GM12864 (cell line): ENCODE data around the gene APLP1.

Experiments used
- DNase-seq: peaks from one replicate; pipeline ENCODE4 v3.0.0-alpha.2; 2011; ENCODE audit warnings: low read depth
- H3K4me3 ChIP-seq: 2 replicates; pipeline ENCODE4 v1.5.1; 2011; ENCODE audit warnings: mild to moderate bottlenecking, low read depth, low read length, control low read depth
- TF ChIP-seq, protein P1 (sequence below): IDR thresholded peaks from 2 replicates; pipeline ENCODE4 v1.5.1; 2011; ENCODE audit warnings: low read depth, mild to moderate bottlenecking, moderate library complexity, low read length, control low read depth, inconsistent platforms; ENCODE audit errors: missing control alignments

APLP1 gene

DNA sequence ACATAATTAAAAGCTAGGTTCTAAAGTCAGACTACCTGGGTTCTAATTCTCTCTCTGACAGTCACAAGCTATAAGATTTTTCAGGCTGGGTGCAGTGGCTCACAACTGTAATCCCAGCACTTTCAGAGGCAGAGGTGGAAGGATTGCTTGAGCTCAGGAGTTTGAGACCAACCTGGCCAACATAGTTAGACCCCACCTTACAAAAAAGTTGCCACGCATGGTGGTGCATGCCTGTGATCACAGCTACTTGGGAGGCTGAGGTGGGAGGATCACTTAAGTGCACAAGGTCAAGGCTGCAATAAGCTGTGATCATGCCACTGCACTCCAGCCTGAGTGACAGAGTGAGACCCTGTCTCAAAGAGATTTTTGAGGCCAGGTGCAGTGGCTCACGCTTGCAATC, 26.0 kb downstream of the APLP1 start:
- H3K4me3 ChIP-seq = no peak overlapping the region
- TF ChIP-seq, protein P1, sequence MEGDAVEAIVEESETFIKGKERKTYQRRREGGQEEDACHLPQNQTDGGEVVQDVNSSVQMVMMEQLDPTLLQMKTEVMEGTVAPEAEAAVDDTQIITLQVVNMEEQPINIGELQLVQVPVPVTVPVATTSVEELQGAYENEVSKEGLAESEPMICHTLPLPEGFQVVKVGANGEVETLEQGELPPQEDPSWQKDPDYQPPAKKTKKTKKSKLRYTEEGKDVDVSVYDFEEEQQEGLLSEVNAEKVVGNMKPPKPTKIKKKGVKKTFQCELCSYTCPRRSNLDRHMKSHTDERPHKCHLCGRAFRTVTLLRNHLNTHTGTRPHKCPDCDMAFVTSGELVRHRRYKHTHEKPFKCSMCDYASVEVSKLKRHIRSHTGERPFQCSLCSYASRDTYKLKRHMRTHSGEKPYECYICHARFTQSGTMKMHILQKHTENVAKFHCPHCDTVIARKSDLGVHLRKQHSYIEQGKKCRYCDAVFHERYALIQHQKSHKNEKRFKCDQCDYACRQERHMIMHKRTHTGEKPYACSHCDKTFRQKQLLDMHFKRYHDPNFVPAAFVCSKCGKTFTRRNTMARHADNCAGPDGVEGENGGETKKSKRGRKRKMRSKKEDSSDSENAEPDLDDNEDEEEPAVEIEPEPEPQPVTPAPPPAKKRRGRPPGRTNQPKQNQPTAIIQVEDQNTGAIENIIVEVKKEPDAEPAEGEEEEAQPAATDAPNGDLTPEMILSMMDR = no peak
- no peak for DNase-seq

DNA sequence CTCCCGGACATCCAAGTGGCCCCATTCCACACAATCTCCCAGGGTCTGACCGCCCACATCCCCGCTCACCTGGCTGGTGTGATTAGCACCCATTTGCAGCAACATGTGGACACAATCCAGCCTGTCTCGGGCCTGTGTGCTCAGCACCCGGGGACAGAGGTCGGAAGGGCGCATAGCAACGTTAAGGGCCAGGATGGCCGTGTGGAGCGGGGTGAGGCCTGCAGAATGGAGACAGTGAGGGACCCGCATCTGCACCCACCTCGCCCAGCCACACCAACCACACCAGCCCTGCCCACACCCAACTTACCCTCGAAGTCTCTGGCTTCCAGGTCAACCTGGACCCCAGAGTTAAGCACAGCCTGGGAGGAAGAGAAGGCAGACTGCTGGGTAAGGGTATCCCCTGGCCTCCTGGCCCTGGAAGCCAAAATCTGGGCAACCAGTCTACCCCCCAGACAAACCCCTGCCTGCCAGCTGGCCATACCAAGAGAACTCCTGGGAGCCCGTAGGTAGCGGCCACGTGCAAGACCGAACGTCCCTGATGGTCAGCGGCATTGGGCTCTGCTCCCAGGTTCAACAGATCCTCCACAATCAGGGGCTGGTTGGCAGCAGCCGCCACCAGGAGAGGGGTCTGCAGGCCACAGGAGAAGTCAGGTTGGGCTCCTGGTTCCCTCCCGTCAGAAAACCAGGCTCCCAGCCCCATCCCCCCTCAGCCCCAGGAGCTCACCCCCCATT, 27.7 kb downstream of the APLP1 start:
- H3K4me3 ChIP-seq = no peak overlapping the region
- DNase-seq = no peak
- TF ChIP-seq, protein P1 = no peak

DNA sequence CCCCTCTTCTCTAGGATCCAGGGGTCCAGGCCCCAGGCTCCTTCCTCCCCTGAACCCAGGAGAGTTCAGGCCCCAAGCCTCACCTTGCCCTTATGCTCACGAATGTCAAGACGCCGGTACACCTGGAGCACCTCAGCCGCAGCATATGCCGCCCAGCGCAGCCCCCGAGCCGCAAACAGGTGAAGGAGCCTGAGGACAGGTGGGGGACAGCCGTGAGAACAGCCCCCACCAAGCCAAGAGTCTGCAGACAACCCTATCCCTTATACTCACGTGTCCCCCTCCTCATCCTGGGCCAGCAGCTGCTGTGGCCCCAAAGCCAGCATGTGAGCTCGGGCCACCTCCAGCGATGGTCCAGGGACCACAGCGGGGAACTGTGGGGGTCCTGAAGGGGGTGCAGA, 28.3 kb downstream of the APLP1 start:
- TF ChIP-seq, protein P1 = no peak

DNA sequence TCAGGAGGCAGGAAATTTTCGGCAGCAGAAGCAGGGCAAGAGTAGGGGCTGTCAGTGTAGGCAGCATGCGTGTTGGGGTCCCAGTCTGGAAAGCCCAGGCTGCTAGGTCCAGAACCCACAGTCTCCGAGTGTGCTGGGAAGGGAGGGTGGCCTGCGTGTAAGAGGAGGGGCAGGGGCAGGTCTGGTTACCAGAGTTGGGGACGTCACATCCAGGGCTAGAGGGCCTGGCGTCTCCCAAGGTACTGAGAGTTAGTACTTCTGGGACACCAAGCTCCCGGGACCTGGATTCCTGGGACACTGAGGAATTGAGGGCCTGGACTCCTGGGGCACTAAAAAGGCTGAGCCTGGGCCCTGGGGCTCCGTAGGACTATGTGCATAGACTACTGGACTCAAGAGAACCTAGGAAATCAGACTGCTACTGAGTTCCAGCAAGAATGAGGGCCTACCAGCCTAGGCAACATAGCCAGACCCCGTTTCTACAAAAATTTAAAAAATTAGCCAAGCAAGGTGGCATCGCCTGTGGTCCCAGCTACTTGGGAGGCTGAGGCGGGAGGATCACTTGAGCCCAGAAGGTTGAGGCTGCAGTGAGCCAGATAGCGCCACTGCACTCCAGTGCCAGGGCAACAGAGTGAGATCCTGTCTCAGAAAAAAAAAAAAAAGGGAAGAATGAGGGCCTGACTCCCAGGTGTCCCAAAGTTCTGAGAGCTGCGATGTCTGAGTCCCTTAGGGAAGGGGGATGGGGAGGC, 29.5 kb downstream of the APLP1 start:
- peak overlapping the region; percentile 93 for H3K4me3 ChIP-seq
- TF ChIP-seq, protein P1 = no peak

More for the DNA sequence above, 28.3 kb downstream of the APLP1 start:
- DNase-seq = no peak
- H3K4me3 ChIP-seq = no peak overlapping the region

DNA sequence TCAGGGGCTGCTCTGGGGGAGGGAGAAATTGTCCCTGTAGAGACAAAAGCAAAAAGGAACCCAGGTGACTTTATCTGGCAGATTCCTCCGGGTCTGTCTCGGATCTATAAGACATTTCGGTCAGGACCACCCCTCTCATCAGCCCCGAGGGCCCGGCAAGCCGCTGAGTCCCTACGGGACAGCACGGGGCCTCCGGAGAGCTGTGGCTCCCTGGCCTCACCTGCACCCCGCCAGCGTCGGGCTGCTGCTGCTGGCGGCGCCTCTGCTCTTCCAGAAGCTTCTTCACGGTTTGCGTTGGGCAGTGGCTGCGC, 30.1 kb downstream of the APLP1 start:
- DNase-seq = no peak
- TF ChIP-seq, protein P1 = no peak
- H3K4me3 ChIP-seq = peak overlapping the region; percentile 93

More for the DNA sequence above, 29.5 kb downstream of the APLP1 start:
- DNase-seq = no peak

DNA sequence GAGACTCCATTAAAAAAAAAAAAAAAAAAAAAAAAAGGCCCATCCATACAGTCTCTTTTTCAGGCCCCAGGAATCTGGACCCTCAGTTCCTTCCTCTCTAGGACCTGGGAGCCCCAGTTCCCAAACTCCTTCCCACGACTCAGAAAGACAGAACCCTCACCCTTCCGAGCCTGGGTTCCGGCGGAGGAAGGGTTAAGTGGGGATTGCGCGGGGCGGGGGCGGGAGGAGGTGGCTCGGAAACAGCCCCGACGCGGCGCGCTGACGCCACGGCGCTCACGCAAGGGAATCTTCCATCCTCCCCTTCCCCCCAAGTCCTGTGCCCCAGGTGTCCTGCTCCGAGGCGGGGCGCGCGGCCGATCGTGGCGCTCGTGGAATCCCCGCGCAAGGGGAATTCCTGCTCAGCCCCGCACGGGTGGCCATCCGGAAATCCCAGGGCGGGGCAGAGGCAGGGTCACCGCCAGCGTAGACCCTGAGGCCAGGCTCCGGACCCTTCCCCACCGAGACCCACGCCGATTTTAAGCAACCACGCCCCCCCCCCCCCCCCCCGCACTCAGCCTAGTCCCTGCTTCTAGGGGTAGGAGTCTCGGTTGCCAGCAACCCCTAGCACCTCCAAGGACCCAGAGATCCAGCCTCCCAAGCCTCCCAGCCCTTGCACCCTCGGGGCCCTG, 31.3 kb downstream of the APLP1 start:
- TF ChIP-seq, protein P1 = no peak
- H3K4me3 ChIP-seq = peak overlapping the region; percentile 93
- peak; percentile 78 for DNase-seq
